Mesothelial cell of epicardium (in vitro differentiated cells): ENCODE results near the gene BPIFB4. TPM values are rescaled to one million over a fixed set of nuclear protein-coding genes. Genes with fewer than 3 reads are reported as not detected.

ENCODE experiments used
- DNase-seq, 2 experiments: peaks; one replicate each; pipeline ENCODE4 v3.0.0; 2021; ENCODE audit warnings: low spot score in 2 of 2; ENCODE audit not compliant: unreplicated experiment in 2 of 2
- H3K27ac Mint-ChIP-seq: 2 replicates; pipeline ENCODE4 v1.8.0; 2021; ENCODE audit warnings: mixed read lengths
- H3K27me3 Mint-ChIP-seq: 2 replicates; pipeline ENCODE4 v1.8.0; 2021; ENCODE audit warnings: low read depth, mixed read lengths
- H3K36me3 Mint-ChIP-seq: 2 replicates; pipeline ENCODE4 v1.8.0; 2021; ENCODE audit warnings: mixed read lengths
- H3K4me1 Mint-ChIP-seq: 2 replicates; pipeline ENCODE4 v1.8.0; 2021; ENCODE audit warnings: mixed read lengths
- H3K4me3 Mint-ChIP-seq: 2 replicates; pipeline ENCODE4 v1.8.0; 2021; ENCODE audit warnings: mild to moderate bottlenecking, moderate library complexity, mixed read lengths
- H3K9me3 Mint-ChIP-seq: 2 replicates; pipeline ENCODE4 v1.8.0; 2021; ENCODE audit warnings: mixed read lengths
- CTCF ChIP-seq: fragments of 200-600 bp; sonication (generic); IDR thresholded peaks from one replicate; pipeline ENCODE4 v1.5.0; 2021; ENCODE audit warnings: antibody characterized with exemption; ENCODE audit not compliant: unreplicated experiment
- total RNA-seq: library from RNA; stranded (reverse); gene quantifications from 3 replicates; pipeline ENCODE4 v1.2.1, GENCODE V29; 2021

Gene BPIFB4
- total RNA-seq: not detected in 3 replicates

DNA sequence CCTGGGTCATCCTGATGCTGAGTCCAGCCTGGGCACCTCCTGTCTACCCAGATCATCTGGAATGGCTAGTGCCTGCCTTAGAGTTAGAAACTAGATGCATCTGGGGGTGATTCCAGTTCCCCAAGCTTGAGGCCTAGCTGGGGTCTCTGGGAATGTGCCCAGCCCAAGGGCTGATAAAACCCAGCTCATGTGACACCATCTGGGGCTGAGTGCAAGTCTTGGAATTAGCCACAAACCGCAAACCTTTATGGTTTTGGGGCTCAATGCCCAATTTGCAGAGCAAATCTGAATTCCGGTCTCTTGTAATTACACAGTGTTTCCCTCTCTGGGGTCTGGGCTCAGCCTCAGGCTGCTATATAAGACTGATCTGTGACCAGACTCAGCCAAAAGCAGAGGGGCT, at the start of gene BPIFB4:
Gene BPIFB4, plus strand, starts transcription at position 385 of the 400 bp plus-strand sequence. CDS start 1,884 bp downstream, outside the sequence.
- peaks cover 21% of the 10 kb centered on the region for H3K27me3 Mint-ChIP-seq
- no peak for DNase-seq
- no peaks in the 10 kb centered on the region for H3K9me3 Mint-ChIP-seq
- TF ChIP-seq CTCF: no peak
- no peaks in the 10 kb centered on the region for H3K36me3 Mint-ChIP-seq
- H3K4me3 Mint-ChIP-seq: no peak within 1 kb of the TSS
- H3K4me1 Mint-ChIP-seq: no peaks in the 10 kb centered on the region
- no peak within 1 kb of the TSS for H3K27ac Mint-ChIP-seq

- no peak for TF ChIP-seq CTCF
- Mint-ChIP-seq H3K4me1 (no peaks in the 10 kb centered on the region), H3K36me3 (no peaks in the 10 kb centered on the region), H3K4me3 (no peak overlapping the region), H3K27ac (no peak overlapping the region), H3K9me3 (no peaks in the 10 kb centered on the region), H3K27me3 (peaks cover 19% of the 10 kb centered on the region)
- DNase-seq: no peak
These were observed 49.4 kb upstream of the BPIFB4 start for GRCh38 chr20:33030076-33030475.

GRCh38 chr20:33030569-33030968, 48.9 kb upstream of the BPIFB4 start:
- DNase-seq: no peak
- no peak for TF ChIP-seq CTCF
- Mint-ChIP-seq H3K36me3 (no peaks in the 10 kb centered on the region), H3K27ac (no peak overlapping the region), H3K4me1 (no peaks in the 10 kb centered on the region), H3K4me3 (no peak overlapping the region), H3K9me3 (no peaks in the 10 kb centered on the region), H3K27me3 (peaks cover 20% of the 10 kb centered on the region)

- Mint-ChIP-seq H3K4me3 (no peak within 1 kb of the TSS), H3K36me3 (no peaks in the 10 kb centered on the region), H3K27ac (no peak within 1 kb of the TSS), H3K27me3 (peaks cover 20% of the 10 kb centered on the region), H3K4me1 (no peaks in the 10 kb centered on the region), H3K9me3 (no peaks in the 10 kb centered on the region)
- TF ChIP-seq CTCF: no peak
- DNase-seq: no peak
These were observed 47.9 kb upstream of the BPIFB4 start, which contains the start of gene BPIFB6 for GRCh38 chr20:33031531-33031930. Gene BPIFB6, plus strand, starts transcription at chr20:33031648. Its CDS starts 0 bp downstream, at chr20:33031648.

- Mint-ChIP-seq H3K9me3 (no peaks in the 10 kb centered on the region), H3K36me3 (no peaks in the 10 kb centered on the region)
These were observed 46.9 kb upstream of the BPIFB4 start for GRCh38 chr20:33032555-33032954.

More at GRCh38 chr20:33032555-33032954, 46.9 kb upstream of the BPIFB4 start:
- TF ChIP-seq CTCF: no peak
- no peak for DNase-seq
- no peak overlapping the region for H3K27ac Mint-ChIP-seq
- H3K4me3 Mint-ChIP-seq: no peak overlapping the region
- H3K4me1 Mint-ChIP-seq: no peaks in the 10 kb centered on the region
- peaks cover 17% of the 10 kb centered on the region for H3K27me3 Mint-ChIP-seq
